ENCODE measurements around the gene AIP.

- TF ChIP-seq CTCF (IDR thresholded peaks at IDR 0.05) (no peak), POLR2A (IDR thresholded peaks at IDR 0.05) (no peak)
These were observed 21.5 kb downstream of the AIP start for GRCh38 chr11:67504005-67504949.

Measured in testis (tissue), 2 donors.